ENCODE data around the gene AIRE.
"Not testable (repeated sequence)": the region's sequence is repeated elsewhere in the genome, so short reads cannot be mapped to it uniquely, and the experiment has no call there.

The AIRE gene

GRCh38 chr21:44337941-44338895 lies 52.5 kb downstream of the AIRE start:
- DNase-seq (ENCODE audit: low read depth in 2 of 2), result peak in 1 of 2 donors; percentile 10

DNA sequence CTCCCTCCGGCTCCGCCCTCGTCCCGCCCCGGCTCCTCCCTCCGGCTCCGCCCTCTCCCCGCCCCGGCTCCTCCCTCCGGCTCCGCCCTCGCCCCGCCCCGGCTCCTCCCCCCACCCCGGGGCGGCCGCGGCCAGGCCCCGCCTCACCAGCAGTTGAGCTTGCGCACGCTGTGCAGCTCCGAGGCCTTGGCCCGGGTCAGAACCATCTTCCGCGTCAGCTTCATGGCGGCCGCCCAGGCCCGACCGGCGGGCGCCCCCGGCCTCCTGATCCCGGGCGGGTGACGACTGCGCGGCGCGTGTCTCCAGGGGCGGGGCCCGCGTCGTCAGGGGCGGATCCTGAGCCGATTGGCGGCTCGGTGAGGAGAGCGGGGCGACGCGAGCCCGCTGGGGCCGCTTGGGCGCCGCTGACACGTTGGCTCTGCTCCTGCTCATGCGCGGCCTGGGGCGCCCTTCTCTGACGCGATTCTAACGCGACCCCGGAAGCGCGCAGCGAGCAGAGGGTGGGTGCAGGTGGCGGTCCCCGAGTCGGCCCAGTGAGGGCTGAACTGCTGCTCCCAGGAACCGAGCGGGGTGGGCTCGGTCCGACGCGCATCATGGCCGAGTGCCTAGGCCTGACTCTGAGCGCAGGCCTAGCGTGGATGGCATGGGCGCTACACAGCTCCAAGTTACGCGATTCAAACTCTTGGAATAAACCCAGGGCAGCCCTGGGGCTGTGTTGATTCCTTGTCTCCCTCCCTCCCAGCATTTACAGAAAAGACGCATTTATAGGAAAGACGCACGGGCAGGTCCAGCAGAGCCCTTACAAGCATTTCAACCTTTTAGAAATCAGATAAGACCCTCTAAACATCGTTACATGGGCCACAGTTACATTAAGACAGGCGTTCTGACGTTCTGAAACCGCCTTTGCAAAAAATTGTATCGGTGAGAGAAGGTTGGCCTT lies 53.6 kb downstream of the AIRE start, which contains the start of gene CFAP410:
CFAP410 (minus strand) TSS at position 420 of the 940 bp plus-strand sequence; CDS start at position 224, 196 bp downstream.
- peak; percentile 89 to 93 for DNase-seq (ENCODE audit: low read depth in 2 of 2)

- DNase-seq (ENCODE audit: low read depth in 2 of 2), result not testable (repeated sequence)
Observed at GRCh38 chr21:44341726-44342458, 56.2 kb downstream of the AIRE start.

DNA sequence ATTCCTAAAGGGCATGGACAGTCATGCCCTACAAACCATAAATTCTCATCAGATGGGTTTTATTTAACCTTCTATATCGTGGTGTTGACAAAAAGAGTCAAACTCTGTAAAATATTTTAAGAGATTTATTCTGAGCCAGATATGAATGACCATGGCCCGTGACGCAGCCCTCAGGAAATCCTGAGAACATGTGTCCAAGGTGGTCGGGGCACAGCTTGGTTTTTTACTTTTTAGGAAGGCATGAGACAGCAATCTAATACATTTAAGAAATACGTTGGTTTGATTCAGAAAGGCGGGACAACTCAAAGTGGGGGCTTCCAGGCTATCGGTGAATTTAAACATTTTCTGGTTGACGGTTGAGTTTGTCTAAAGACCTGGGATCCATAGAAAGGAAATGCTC lies 57.3 kb downstream of the AIRE start:
- not testable (repeated sequence) for DNase-seq (ENCODE audit: low read depth in 2 of 2)

DNA sequence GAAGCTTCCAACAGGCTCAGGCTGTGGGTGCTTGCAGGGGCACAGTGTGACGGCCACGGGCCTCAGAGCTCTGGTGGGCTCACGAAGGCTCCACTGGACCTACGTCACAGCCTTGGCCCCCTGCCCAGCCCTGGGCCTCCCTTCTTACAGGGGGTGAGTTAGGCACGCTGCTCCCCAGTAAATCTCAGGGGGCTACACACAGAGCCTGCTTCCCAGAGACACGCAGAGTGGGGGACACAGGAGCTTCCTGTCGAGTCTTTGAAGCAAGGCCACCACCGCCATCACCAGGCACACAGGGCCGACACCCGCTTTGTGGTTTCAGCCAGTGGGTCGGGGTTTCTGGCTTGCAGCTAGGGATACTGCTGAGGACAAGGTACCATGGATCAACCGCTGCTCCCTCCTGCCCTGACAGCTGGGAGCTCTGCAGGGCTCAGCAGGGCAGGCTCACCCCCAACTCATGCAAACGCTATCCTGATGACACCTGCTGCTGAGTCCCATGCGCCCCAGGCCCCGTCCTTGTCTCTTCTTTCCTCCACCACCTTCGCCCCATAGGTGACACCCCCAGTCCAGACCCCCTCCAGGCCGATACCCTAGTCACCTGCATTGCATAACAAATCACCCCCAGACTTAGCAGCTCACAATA lies 59.0 kb downstream of the AIRE start:
- no peak for DNase-seq (ENCODE audit: low read depth in 2 of 2)

DNA sequence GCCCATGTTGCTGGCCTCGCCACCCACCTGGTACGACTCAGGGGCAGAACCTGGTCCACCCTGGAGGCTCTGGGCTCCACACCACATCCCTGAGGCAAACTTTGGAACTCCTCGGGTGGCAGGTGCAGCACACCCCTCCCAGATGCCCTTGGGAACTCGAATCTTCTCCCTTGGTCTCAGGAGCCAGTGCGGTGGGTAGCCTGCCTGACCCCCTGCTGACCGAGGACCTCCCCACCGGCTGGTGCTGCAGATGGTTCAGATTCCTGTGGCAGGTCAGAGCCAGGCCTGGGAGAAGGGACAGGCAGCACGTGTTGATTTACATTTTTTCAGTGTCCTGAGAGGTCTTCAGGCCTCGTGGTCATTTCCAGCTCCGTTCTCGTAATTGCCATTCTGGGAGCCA lies 59.8 kb downstream of the AIRE start:
- no peak for DNase-seq (ENCODE audit: low read depth in 2 of 2)

GRCh38 chr21:44347911-44348451 lies 62.3 kb downstream of the AIRE start:
- no peak for DNase-seq (ENCODE audit: low read depth in 2 of 2)

Measured in stimulated activated CD8-positive, alpha-beta memory T cell treated with anti-CD3 and anti-CD28 coated beads, Interleukin-7, amount 100 ng/mL, for 4 hours (primary cell).